Ovary (tissue), 9 donors: ENCODE measurements around the gene CTDSP2. TPM values are rescaled to one million over a fixed set of nuclear protein-coding genes. Genes with fewer than 3 reads are reported as not detected.

Experiments
- DNase-seq, 5 donors: peaks; one replicate each; pipeline ENCODE4 v3.0.0-alpha.2; 2019 to 2020
- H3K27ac ChIP-seq, 2 donors: fragments of 200-600 bp; one replicate each; pipeline versions ENCODE4 v1.5.1 to v1.8.0; 2019 to 2022
- H3K27me3 ChIP-seq: fragments of 200-600 bp; one replicate; pipeline ENCODE4 v1.8.0; 2022
- H3K36me3 ChIP-seq: fragments of 200-600 bp; sonication (generic); one replicate; pipeline ENCODE4 v1.5.1; 2019
- H3K4me1 ChIP-seq: one replicate; pipeline ENCODE4 v1.8.1; 2013; ENCODE audit warnings: mild to moderate bottlenecking, moderate library complexity; ENCODE audit not compliant: insufficient read depth
- H3K4me3 ChIP-seq: fragments of 200-600 bp; sonication (generic); one replicate; pipeline ENCODE4 v1.5.1; 2017
- H3K9me3 ChIP-seq, 2 donors: fragments of 200-600 bp in 1 of 2; sonication (generic) in 1 of 2; one replicate each; pipeline versions ENCODE4 v1.5.1 to v1.8.1; 2013 to 2019; ENCODE audit warnings: mild to moderate bottlenecking in 1 of 2, moderate library complexity in 1 of 2
- CTCF ChIP-seq, 3 donors: fragments of 450-650 bp in 2 of 3; fragments of 200-600 bp in 1 of 3; IDR thresholded peaks; one replicate each; pipeline versions ENCODE4 v1.5.1 to v1.8.0; 2016 to 2022; ENCODE audit warnings: antibody characterized with exemption in 3 of 3, mild to moderate bottlenecking in 1 of 3
- EP300 ChIP-seq: sonication (generic); formaldehyde crosslinking; IDR thresholded peaks from one replicate; pipeline ENCODE4 v1.6.1; 2017; ENCODE audit warnings: antibody characterized with exemption
- POLR2A ChIP-seq: fragments of 450-650 bp; IDR thresholded peaks from one replicate; pipeline ENCODE4 v1.6.1; 2017; ENCODE audit warnings: antibody characterized with exemption, mild to moderate bottlenecking, moderate library complexity
- WGBS, 3 donors: extraction: QIAGEN DNeasy Blood & Tissue Kit in 1 of 3; methylation state at CpG; one replicate each; pipeline versions ENCODE4 v1.1.5 to v1.1.7; 2013 to 2017; 5-methylcytosine and 5-hydroxymethylcytosine counted together
- intact Hi-C, 4 donors: fragments of 100-400 bp; cut with DNase I; formaldehyde crosslinking; loops; one replicate each; pipeline versions ENCODE4 v1.11.0 to v1.15.1; 2022 to 2023
- polyA plus RNA-seq, 2 donors: library from polyadenylated mRNA; stranded (reverse); fragments of 200-250 nt in 1 of 2; fragments of 350-450 nt in 1 of 2; fragmentation: Illumina TruSeq in 1 of 2; extraction: RNeasy Lipid Tissue Mini Kit (QIAGEN cat#74804) in 1 of 2; gene quantifications; one replicate each; pipeline ENCODE4 v1.2.3, GENCODE V29; 2013 to 2014
- total RNA-seq, 7 donors: library from RNA; depleted of rRNA in 2 of 7; stranded (reverse); fragments of >200 nt in 2 of 7; fragmentation: NEBNext Ultra II Directional in 3 of 7; extraction: Animal tissue kit (Norgen Biotek cat#: 25700) in 3 of 7; gene quantifications; one replicate each; pipeline versions ENCODE4 v1.1.0 to v1.2.4, GENCODE V29; 2016 to 2023
- donor health status: DM: no; HTN: no; CAD: no; lungs with moderate emphysema.
- donor health status: DM: no; HTN: no; CAD: no.
- donor health status: Bipolar disorder and iron deficiency.
- donor health status: DM: yes; HTN: yes; CAD: no.
- donor health status: DM: no; HTN: no; CAD: no.
- donor health status: DM: yes; HTN: yes; CAD: no.

CTDSP2 gene
- total and polyA plus RNA-seq, 9 donors, result 73.1 to 212 (median 166) TPM

- no peaks in the 10 kb centered on the region for H3K36me3 ChIP-seq
- no peak overlapping the region for H3K27ac ChIP-seq
- TF ChIP-seq EP300 (no peak), POLR2A (no peak), CTCF (IDR thresholded peaks at IDR 0.05) (no peak)
- no peaks in the 10 kb centered on the region for H3K4me1 ChIP-seq
- H3K9me3 ChIP-seq, result no peaks in the 10 kb centered on the region
- DNase-seq, result no peak
- H3K4me3 ChIP-seq, result no peak overlapping the region
- no peaks in the 10 kb centered on the region for H3K27me3 ChIP-seq
- intact Hi-C loops, result no loop called here
- 24 to 46% (median 31%) methylated on average over 1 of the region's 1 CpG for WGBS, 3 donors
These were observed 52.6 kb downstream of the CTDSP2 start for GRCh38 chr12:57793920-57794319.

GRCh38 chr12:57783861-57784260 is 62.7 kb downstream of the CTDSP2 start:
- no peaks in the 10 kb centered on the region for H3K36me3 ChIP-seq
- H3K27me3 ChIP-seq, result no peaks in the 10 kb centered on the region
- peak overlapping the region; percentile 93 for H3K4me3 ChIP-seq
- no peak for DNase-seq
- no peak for TF ChIP-seq CTCF (IDR thresholded peaks at IDR 0.05)
- TF ChIP-seq EP300, result no peak
- TF ChIP-seq POLR2A, result no peak
- intact Hi-C loops, result loop anchor here in 2 of 4 donors (2.0 to 10.0 kb wide), 2 partner anchors 51 to 121 kb away; no protein-coding TSS in a partner anchor
- H3K9me3 ChIP-seq, result no peaks in the 10 kb centered on the region
- H3K27ac ChIP-seq, result no peak overlapping the region
- peaks cover 3% of the 10 kb centered on the region for H3K4me1 ChIP-seq
- WGBS, 3 donors, result 83 to 88% (median 85%) methylated on average over 11 of the region's 11 CpGs

- Histone ChIP-seq H3K9me3 (no peaks in the 10 kb centered on the region), H3K27me3 (no peaks in the 10 kb centered on the region), H3K4me1 (peaks cover 3% of the 10 kb centered on the region), H3K27ac (no peak overlapping the region), H3K4me3 (peak overlapping the region; percentile 93), H3K36me3 (no peaks in the 10 kb centered on the region)
- 70 to 82% (median 73%) methylated on average over 12 of the region's 12 CpGs for WGBS, 3 donors
- intact Hi-C loops, result loop anchor here in 2 of 4 donors (2.0 to 10.0 kb wide), 2 partner anchors 51 to 121 kb away; no protein-coding TSS in a partner anchor
- no peak for TF ChIP-seq EP300
- TF ChIP-seq POLR2A, result no peak
- no peak for TF ChIP-seq CTCF (IDR thresholded peaks at IDR 0.05)
- DNase-seq, result no peak
These were observed 63.1 kb downstream of the CTDSP2 start for GRCh38 chr12:57783466-57783801.

GRCh38 chr12:57782608-57783465 is 63.7 kb downstream of the CTDSP2 start, which contains the start of gene TSFM:
Gene TSFM (plus strand): TSS chr12:57782787. CDS start chr12:57782802, 15 bp downstream.
- intact Hi-C loops, result loop anchor here in 2 of 4 donors (2.0 to 10.0 kb wide), 2 partner anchors 52 to 122 kb away; no protein-coding TSS in a partner anchor
- Histone ChIP-seq H3K27me3 (no peaks in the 10 kb centered on the region), H3K4me1 (peaks cover 3% of the 10 kb centered on the region), H3K27ac (peak within 1 kb of the TSS in 1 of 2 donors; percentile 9), H3K9me3 (no peaks in the 10 kb centered on the region), H3K4me3 (peak within 1 kb of the TSS; percentile 93), H3K36me3 (no peaks in the 10 kb centered on the region)
- WGBS, 3 donors, result 1% methylated on average over 45 of the region's 45 CpGs
- peak; percentile 96 to 99 (median 97) for DNase-seq
- TF ChIP-seq EP300 (no peak), POLR2A (peak; percentile 60), CTCF (IDR thresholded peaks at IDR 0.05) (peak; percentile 94 to 97 (median 95))
